PC-3 (cell line): Measurements from ENCODE around the gene TC2N.

Experiments used
- CTCF ChIP-seq: fragments of 300-600 bp; sonication (generic); conservative IDR thresholded peaks from 2 replicates; pipeline ENCODE4 v1.5.1; 2017; ENCODE audit warnings: antibody characterized with exemption, low read depth, mild to moderate bottlenecking, low read length
- EZH2 ChIP-seq: fragments of 300-600 bp; sonication (generic); IDR thresholded peaks from one replicate; pipeline ENCODE4 v1.6.1; 2017; ENCODE audit warnings: antibody characterized with exemption, mild to moderate bottlenecking, low read length; ENCODE audit not compliant: unreplicated experiment

DNA sequence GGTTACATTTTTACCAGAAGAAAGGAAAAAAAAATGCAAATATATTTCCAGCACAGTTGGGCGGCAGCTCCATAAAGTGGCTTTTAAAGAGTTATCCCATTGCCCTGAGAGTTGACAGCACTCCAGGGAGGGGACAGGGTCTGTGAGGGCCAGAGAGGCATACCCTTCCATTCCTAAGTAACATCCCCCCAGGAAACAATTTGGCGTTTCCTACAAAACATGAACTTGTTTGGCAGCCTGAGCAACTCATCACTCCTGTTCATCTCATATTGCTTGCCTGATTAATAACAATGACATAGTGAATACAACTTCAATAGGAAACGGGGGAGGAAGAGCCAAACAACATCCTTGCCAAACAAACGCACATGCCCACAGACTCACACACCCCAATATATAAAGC, 23.3 kb downstream of the TC2N start:
- no peak for TF ChIP-seq CTCF
- TF ChIP-seq EZH2 = no peak
